SK-N-SH (cell line): ENCODE measurements around the gene SPACA7. TPM values are rescaled to one million over a fixed set of nuclear protein-coding genes. Genes with fewer than 3 reads are reported as not detected.
A peak's percentile ranks its signal among the peaks of the same experiment; 100 is the strongest.

Source experiments
- CTCF ChIA-PET: fragments of 300-600, 350-600 bp; formaldehyde crosslinking; extraction: SDS; loops from one replicate; lab custom pipeline; 2021; lab: Yijun Ruan, JAX
- POLR2A ChIA-PET: fragments of 350-600 bp; sonication (Branson Sonifier 250); formaldehyde crosslinking; extraction: SDS; loops from one replicate; lab custom pipeline; 2020; ENCODE audit warnings: antibody characterized with exemption, inconsistent platforms; lab: Yijun Ruan, JAX
- DNase-seq: peaks from one replicate; pipeline ENCODE4 v3.0.0; 2012
- H2AFZ ChIP-seq: fragments of 200-600 bp; sonication (generic); 2 replicates; pipeline ENCODE4 v1.8.1; 2016; ENCODE audit warnings: antibody characterized with exemption, mild to moderate bottlenecking, low read depth
- H3F3A ChIP-seq: fragments of 200-600 bp; sonication (generic); replicated peaks from 2 replicates; pipeline ENCODE3; 2016; ENCODE audit warnings: antibody characterized with exemption, mild to moderate bottlenecking; ENCODE audit not compliant: insufficient read depth
- H3K27ac ChIP-seq, 2 experiments: fragments of 200-500 bp in 1 of 2; fragments of 200-600 bp in 1 of 2; sonication (Bioruptor generic) in 1 of 2; sonication (generic), shearing (Covaris generic) in 1 of 2; 2 replicates each; pipeline versions ENCODE4 v1.5.1 to v1.6.1; 2014 to 2016; ENCODE audit warnings: low read depth in 2 of 2, inconsistent platforms in 1 of 2, low read length in 1 of 2, mild to moderate bottlenecking in 1 of 2, mixed read lengths in 1 of 2
- H3K27me3 ChIP-seq: fragments of 200-600 bp; sonication (generic), shearing (Covaris generic); 2 replicates; pipeline ENCODE4 v1.6.1; 2016; ENCODE audit warnings: mixed run types; ENCODE audit not compliant: insufficient read depth
- H3K36me3 ChIP-seq, 2 experiments: fragments of 200-500 bp in 1 of 2; fragments of 200-600 bp in 1 of 2; sonication (Bioruptor generic) in 1 of 2; sonication (generic) in 1 of 2; replicated peaks in 1 of 2; 2 replicates each; pipeline versions ENCODE3 to v1.5.1; 2014 to 2016; ENCODE audit warnings: low read length in 1 of 2, mild to moderate bottlenecking in 1 of 2; ENCODE audit not compliant: insufficient read depth in 2 of 2, control insufficient read depth in 1 of 2
- H3K4me1 ChIP-seq, 2 experiments: fragments of 200-500 bp in 1 of 2; fragments of 200-600 bp in 1 of 2; sonication (Bioruptor generic) in 1 of 2; sonication (generic), shearing (Covaris generic) in 1 of 2; 2 replicates each; pipeline versions ENCODE4 v1.5.1 to v1.6.1; 2014 to 2016; ENCODE audit warnings: low read depth in 1 of 2, low read length in 1 of 2, mixed run types in 1 of 2; ENCODE audit not compliant: insufficient read depth in 2 of 2, control insufficient read depth in 1 of 2
- H3K4me2 ChIP-seq: fragments of 200-600 bp; sonication (generic), shearing (Covaris generic); 2 replicates; pipeline ENCODE4 v1.6.1; 2017; ENCODE audit warnings: mixed run types
- H3K4me3 ChIP-seq, 2 experiments: fragments of 200-500 bp in 1 of 2; fragments of 200-600 bp in 1 of 2; sonication (Bioruptor generic) in 1 of 2; sonication (generic), shearing (Covaris generic) in 1 of 2; 2 replicates each; pipeline versions ENCODE4 v1.5.1 to v1.8.1; 2014 to 2016; ENCODE audit warnings: low read depth in 2 of 2, inconsistent platforms in 1 of 2, low read length in 1 of 2, mild to moderate bottlenecking in 1 of 2, mixed read lengths in 1 of 2, moderate library complexity in 1 of 2
- H3K79me2 ChIP-seq: fragments of 200-600 bp; sonication (generic); 2 replicates; pipeline ENCODE4 v1.8.1; 2017; ENCODE audit warnings: mild to moderate bottlenecking; ENCODE audit not compliant: insufficient read depth
- H3K9ac ChIP-seq: fragments of 200-600 bp; sonication (generic); 2 replicates; pipeline ENCODE4 v1.6.1; 2017; ENCODE audit warnings: mixed run types
- H3K9me2 ChIP-seq: fragments of 200-600 bp; sonication (generic); 2 replicates; pipeline ENCODE4 v1.6.1; 2017; ENCODE audit warnings: mixed run types
- H3K9me3 ChIP-seq: fragments of 200-600 bp; sonication (generic); 2 replicates; pipeline ENCODE4 v1.6.1; 2017; ENCODE audit warnings: mixed run types, mild to moderate bottlenecking, moderate library complexity
- H4K20me1 ChIP-seq: fragments of 200-600 bp; sonication (generic); 2 replicates; pipeline ENCODE4 v1.6.1; 2017; ENCODE audit warnings: mild to moderate bottlenecking, mixed run types; ENCODE audit not compliant: insufficient read depth
- ELF1 ChIP-seq: IDR thresholded peaks from 2 replicates; pipeline ENCODE4 v1.4.0; 2012
- EP300 ChIP-seq, 2 experiments: IDR thresholded peaks; 2 replicates each; pipeline versions ENCODE4 v1.4.0 to v1.6.1; 2012; ENCODE audit warnings: borderline replicate concordance in 1 of 2, low read depth in 1 of 2, low read length in 1 of 2
- FOSL2 ChIP-seq: IDR thresholded peaks from 2 replicates; pipeline ENCODE4 v1.4.0; 2012; ENCODE audit warnings: low read depth, mild to moderate bottlenecking, moderate library complexity, borderline replicate concordance
- GABPA ChIP-seq: IDR thresholded peaks from 2 replicates; pipeline ENCODE4 v1.4.0; 2012; ENCODE audit warnings: low read depth, mild to moderate bottlenecking
- JUND ChIP-seq: IDR thresholded peaks from 2 replicates; pipeline ENCODE4 v1.4.0; 2012
- MXI1 ChIP-seq: IDR thresholded peaks from 2 replicates; pipeline ENCODE4 v1.6.1; 2012; ENCODE audit warnings: mild to moderate bottlenecking, low read depth, low read length, improper control_type of control experiment
- NFIC ChIP-seq: IDR thresholded peaks from 2 replicates; pipeline ENCODE4 v1.4.0; 2012; ENCODE audit warnings: borderline replicate concordance
- NRF1 ChIP-seq: IDR thresholded peaks from 2 replicates; pipeline ENCODE4 v1.6.1; 2012; ENCODE audit warnings: low read depth, mild to moderate bottlenecking, low read length
- RXRA ChIP-seq: IDR thresholded peaks from 2 replicates; pipeline ENCODE4 v1.4.0; 2012; ENCODE audit warnings: low read depth, mild to moderate bottlenecking, borderline replicate concordance
- TAF1 ChIP-seq: IDR thresholded peaks from 2 replicates; pipeline ENCODE4 v1.6.1; 2012; ENCODE audit warnings: low read depth, mild to moderate bottlenecking, low read length, moderate library complexity, borderline replicate concordance
- TCF12 ChIP-seq: IDR thresholded peaks from 2 replicates; pipeline ENCODE4 v1.4.0; 2012
- TEAD4 ChIP-seq: IDR thresholded peaks from 2 replicates; pipeline ENCODE4 v1.4.0; 2012; ENCODE audit warnings: mild to moderate bottlenecking, borderline replicate concordance; ENCODE audit not compliant: insufficient read depth
- YY1 ChIP-seq: IDR thresholded peaks from 2 replicates; pipeline ENCODE4 v1.4.0; 2012; ENCODE audit warnings: low read depth, mild to moderate bottlenecking
- WGBS: methylation state at CpG from one replicate; pipeline ENCODE4 v1.1.6; 2017; ENCODE audit warnings: low lambda C conversion rate; 5-methylcytosine and 5-hydroxymethylcytosine counted together
- polyA plus RNA-seq, 3 experiments: library from polyadenylated mRNA; depleted of rRNA; stranded (reverse); fragments of >200 nt; gene quantifications; 2 replicates each; pipeline ENCODE4 v1.2.3, GENCODE V29; 2012
- TF ChIP-seq, protein P1 (sequence below): IDR thresholded peaks from 2 replicates; pipeline ENCODE4 v1.6.1; 2012; ENCODE audit warnings: mild to moderate bottlenecking, low read depth, low read length, moderate library complexity
- TF ChIP-seq, protein P2 (sequence below): IDR thresholded peaks from 2 replicates; pipeline ENCODE4 v1.4.0; 2012; ENCODE audit warnings: low read depth, borderline replicate concordance
- TF ChIP-seq, protein P3 (sequence below): IDR thresholded peaks from 2 replicates; pipeline ENCODE4 v1.4.0; 2012; ENCODE audit warnings: low read depth, borderline replicate concordance
- TF ChIP-seq, protein P4 (sequence below): fragments of 150-350 bp; IDR thresholded peaks from 2 replicates; pipeline ENCODE4 v1.6.1; 2016; ENCODE audit warnings: mild to moderate bottlenecking, low read depth, low read length

The SPACA7 gene
- polyA plus RNA-seq, 1 of the 3 experiments (the other 2 are of a cell fraction), result not detected

DNA sequence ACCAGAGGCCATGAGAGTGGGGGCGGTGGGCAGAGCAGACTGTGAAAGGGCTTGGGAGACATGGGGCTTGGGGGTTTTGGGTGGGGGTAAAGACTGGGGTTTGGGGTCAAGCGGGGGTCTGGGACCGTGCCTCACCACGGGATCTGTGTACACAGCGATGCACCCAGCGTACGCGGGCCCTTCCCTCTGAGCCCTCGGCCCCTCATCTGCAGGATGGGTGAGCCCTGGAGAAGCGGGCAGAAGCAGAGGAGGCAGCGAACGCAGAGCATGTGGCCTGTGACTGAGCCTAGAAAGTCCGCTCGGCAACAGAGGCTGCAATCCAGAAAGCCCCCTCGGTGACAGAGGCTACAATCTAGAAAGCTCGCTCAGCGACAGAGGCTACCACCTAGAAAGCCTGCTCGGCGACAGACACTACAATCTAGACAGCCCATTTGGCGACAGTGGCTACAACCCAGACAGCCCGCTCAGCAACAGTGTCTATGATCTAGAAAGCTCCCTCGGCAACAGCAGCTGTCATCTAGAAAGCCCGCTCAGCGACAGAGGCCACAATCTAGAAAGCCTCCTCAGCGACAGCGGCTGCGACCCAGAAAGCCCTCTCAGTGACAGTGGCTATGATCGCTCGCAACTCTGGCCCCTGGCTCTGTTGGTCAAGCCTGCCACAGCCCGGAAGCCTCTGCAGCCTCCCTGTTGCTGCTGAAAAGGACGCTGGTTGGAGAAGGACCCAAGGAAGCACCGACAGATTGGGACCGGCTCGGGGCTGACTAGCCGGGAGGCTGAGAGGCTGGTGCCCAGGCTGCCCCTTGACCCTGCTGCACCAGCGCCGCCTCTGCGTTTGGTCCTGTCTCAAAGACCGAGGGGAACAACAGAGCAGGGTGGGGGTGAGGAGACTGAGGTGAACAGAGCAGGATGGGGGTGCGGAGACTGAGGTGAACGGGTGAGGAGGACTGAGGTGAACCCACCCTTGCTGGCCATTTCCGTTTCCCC lies 68.6 kb downstream of the SPACA7 start:
- no peak overlapping the region for H2AFZ ChIP-seq
- no peaks in the 10 kb centered on the region; a peak in 1 of 4 replicates for H3K4me1 ChIP-seq
- no peak for DNase-seq
- TF ChIP-seq TAF1, result no peak
- TF ChIP-seq NFIC, result no peak
- no peak for TF ChIP-seq ELF1
- TF ChIP-seq, protein P1, sequence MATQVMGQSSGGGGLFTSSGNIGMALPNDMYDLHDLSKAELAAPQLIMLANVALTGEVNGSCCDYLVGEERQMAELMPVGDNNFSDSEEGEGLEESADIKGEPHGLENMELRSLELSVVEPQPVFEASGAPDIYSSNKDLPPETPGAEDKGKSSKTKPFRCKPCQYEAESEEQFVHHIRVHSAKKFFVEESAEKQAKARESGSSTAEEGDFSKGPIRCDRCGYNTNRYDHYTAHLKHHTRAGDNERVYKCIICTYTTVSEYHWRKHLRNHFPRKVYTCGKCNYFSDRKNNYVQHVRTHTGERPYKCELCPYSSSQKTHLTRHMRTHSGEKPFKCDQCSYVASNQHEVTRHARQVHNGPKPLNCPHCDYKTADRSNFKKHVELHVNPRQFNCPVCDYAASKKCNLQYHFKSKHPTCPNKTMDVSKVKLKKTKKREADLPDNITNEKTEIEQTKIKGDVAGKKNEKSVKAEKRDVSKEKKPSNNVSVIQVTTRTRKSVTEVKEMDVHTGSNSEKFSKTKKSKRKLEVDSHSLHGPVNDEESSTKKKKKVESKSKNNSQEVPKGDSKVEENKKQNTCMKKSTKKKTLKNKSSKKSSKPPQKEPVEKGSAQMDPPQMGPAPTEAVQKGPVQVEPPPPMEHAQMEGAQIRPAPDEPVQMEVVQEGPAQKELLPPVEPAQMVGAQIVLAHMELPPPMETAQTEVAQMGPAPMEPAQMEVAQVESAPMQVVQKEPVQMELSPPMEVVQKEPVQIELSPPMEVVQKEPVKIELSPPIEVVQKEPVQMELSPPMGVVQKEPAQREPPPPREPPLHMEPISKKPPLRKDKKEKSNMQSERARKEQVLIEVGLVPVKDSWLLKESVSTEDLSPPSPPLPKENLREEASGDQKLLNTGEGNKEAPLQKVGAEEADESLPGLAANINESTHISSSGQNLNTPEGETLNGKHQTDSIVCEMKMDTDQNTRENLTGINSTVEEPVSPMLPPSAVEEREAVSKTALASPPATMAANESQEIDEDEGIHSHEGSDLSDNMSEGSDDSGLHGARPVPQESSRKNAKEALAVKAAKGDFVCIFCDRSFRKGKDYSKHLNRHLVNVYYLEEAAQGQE, result no peak
- TF ChIP-seq GABPA, result no peak
- no peak for TF ChIP-seq RXRA
- no peak for TF ChIP-seq NRF1
- peaks cover 60% of the 10 kb centered on the region for H3K27me3 ChIP-seq
- no peak overlapping the region for H3K4me2 ChIP-seq
- CTCF ChIA-PET, result interaction anchor here (0.6 to 4.8 kb wide), 54 partner anchors 10 to 980 kb away, joined by 3 to 81 read pairs (median 4); no protein-coding TSS in a partner anchor
- H3K27ac ChIP-seq, result no peak overlapping the region
- no peaks in the 10 kb centered on the region for H3K79me2 ChIP-seq
- POLR2A ChIA-PET, result no interaction called here
- no peak overlapping the region for H3K9ac ChIP-seq
- H3K36me3 ChIP-seq, result no peaks in the 10 kb centered on the region
- no peaks in the 10 kb centered on the region for H3K9me2 ChIP-seq
- no peaks in the 10 kb centered on the region for H3K9me3 ChIP-seq
- no peaks in the 10 kb centered on the region for H4K20me1 ChIP-seq
- H3K4me3 ChIP-seq, result no peak overlapping the region; a peak in 1 of 4 replicates
- no peaks in the 10 kb centered on the region for H3F3A ChIP-seq
- WGBS, result 28% methylated on average over 28 of the region's 42 CpGs

DNA sequence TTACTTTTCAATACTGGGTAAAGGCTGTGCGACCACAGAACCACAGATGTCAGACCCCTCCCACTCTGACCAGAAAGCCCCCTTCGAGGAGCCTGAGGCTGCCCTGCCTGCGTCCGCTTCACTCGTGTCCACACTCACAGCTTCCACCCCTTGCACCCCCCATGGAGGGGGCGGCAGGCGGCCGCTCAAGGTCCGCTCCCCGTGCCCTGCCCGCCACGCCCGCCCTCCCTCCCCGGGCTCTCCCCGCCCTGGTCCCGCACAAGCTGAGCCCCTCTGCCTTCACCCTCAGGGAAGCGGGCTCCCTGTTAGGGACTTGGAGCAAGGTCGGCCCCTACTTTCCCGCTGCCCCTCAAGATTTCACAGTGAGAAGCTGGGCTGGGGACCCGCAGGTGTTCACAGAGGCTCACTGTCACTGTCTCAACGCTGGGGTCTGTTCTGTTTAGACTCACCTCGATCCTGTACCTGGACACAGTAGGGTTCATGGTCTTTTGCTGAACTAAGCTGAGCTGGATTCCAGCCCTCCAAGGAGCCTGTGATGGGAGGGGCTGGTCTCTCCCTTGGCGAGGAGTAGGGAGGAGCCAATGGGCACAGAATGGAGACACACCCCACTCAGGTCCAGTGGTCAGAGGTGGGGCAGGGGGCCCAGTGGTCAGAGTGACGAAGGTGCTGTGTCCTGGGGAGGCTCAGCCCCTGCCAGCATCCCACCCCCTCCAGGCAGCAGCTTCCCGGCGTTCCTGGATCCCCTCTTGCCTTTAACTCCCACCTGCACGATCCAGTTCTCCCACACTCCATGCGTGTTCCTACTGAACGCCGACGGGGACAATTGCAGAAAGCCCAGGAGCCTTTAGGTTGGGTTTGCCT lies 69.5 kb downstream of the SPACA7 start:
- CTCF ChIA-PET, result interaction anchor here (1.1 to 4.8 kb wide), 4 partner anchors 24 to 972 kb away, joined by 3 to 81 read pairs (median 22); no protein-coding TSS in a partner anchor
- Histone ChIP-seq H3F3A (no peaks in the 10 kb centered on the region), H4K20me1 (no peaks in the 10 kb centered on the region), H3K27ac (no peak overlapping the region), H3K36me3 (no peaks in the 10 kb centered on the region), H3K4me1 (no peaks in the 10 kb centered on the region; a peak in 1 of 4 replicates), H3K4me2 (no peak overlapping the region), H3K9ac (no peak overlapping the region), H3K4me3 (no peak overlapping the region), H3K9me3 (no peaks in the 10 kb centered on the region), H3K27me3 (peaks cover 55% of the 10 kb centered on the region), H3K79me2 (no peaks in the 10 kb centered on the region), H3K9me2 (no peaks in the 10 kb centered on the region), H2AFZ (no peak overlapping the region)
- DNase-seq, result peak; percentile 47
- POLR2A ChIA-PET, result no interaction called here
- 35% methylated on average over 23 of the region's 31 CpGs for whole genome bisulfite sequencing
- TF ChIP-seq, protein P2, sequence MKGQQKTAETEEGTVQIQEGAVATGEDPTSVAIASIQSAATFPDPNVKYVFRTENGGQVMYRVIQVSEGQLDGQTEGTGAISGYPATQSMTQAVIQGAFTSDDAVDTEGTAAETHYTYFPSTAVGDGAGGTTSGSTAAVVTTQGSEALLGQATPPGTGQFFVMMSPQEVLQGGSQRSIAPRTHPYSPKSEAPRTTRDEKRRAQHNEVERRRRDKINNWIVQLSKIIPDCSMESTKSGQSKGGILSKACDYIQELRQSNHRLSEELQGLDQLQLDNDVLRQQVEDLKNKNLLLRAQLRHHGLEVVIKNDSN, result no peak
- no peak for TF ChIP-seq RXRA
- TF ChIP-seq TCF12, result no peak
- TF ChIP-seq, protein P3, sequence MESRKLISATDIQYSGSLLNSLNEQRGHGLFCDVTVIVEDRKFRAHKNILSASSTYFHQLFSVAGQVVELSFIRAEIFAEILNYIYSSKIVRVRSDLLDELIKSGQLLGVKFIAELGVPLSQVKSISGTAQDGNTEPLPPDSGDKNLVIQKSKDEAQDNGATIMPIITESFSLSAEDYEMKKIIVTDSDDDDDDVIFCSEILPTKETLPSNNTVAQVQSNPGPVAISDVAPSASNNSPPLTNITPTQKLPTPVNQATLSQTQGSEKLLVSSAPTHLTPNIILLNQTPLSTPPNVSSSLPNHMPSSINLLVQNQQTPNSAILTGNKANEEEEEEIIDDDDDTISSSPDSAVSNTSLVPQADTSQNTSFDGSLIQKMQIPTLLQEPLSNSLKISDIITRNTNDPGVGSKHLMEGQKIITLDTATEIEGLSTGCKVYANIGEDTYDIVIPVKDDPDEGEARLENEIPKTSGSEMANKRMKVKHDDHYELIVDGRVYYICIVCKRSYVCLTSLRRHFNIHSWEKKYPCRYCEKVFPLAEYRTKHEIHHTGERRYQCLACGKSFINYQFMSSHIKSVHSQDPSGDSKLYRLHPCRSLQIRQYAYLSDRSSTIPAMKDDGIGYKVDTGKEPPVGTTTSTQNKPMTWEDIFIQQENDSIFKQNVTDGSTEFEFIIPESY, result no peak
- TF ChIP-seq, protein P4, sequence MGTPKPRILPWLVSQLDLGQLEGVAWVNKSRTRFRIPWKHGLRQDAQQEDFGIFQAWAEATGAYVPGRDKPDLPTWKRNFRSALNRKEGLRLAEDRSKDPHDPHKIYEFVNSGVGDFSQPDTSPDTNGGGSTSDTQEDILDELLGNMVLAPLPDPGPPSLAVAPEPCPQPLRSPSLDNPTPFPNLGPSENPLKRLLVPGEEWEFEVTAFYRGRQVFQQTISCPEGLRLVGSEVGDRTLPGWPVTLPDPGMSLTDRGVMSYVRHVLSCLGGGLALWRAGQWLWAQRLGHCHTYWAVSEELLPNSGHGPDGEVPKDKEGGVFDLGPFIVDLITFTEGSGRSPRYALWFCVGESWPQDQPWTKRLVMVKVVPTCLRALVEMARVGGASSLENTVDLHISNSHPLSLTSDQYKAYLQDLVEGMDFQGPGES, result no peak
- no peak for TF ChIP-seq MXI1
- TF ChIP-seq EP300 (IDR thresholded peaks at IDR 0.05; ENCODE audit: borderline replicate concordance in 1 of 2, low read depth in 1 of 2, low read length in 1 of 2), result no peak
- TF ChIP-seq JUND, result no peak
- no peak for TF ChIP-seq TEAD4
- no peak for TF ChIP-seq FOSL2
- TF ChIP-seq YY1, result no peak
- TF ChIP-seq NFIC, result no peak
